Measurements from ENCODE around the gene MOCS1. TPM values are rescaled to one million over a fixed set of nuclear protein-coding genes. Genes with fewer than 3 reads are reported as not detected.

Gene MOCS1
- total and polyA plus RNA-seq, 9 of the 15 experiments (the other 6 are each of a cell fraction or from before 2014, with no cell fraction given), result 0.69 to 12.7 (median 8.7) TPM

DNA sequence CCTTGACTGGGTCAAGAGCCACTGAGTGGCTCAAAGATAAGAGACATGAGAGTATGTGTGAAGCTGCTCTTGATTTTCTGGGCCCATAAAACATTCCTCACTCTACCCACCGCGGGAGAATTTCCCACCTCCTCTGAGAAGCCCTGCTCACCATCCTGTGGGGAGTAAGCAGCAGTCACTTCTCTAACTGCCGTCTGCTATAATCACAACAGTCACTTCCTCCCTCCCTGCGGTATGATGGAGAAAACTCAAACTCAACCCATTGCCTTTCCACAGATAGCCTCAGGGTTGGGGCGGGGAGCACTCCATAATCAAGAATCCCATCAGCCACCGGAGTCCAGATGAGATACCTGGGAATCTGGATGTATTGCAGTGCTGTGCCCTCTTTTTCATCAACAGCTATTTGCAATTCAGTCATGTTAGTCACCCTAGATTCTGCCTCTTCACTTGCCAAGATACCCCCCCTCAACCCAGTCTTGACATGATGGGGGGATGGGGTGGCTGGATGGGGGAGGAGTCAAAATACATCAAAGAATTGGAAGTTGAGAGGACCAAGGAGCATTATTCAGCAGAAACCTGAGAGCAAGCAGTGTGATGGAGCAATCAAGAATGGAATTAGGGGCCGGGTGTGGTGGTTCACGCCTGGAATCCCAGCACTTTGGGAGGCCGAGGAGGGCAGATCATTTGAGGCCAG lies 5.1 kb downstream of the MOCS1 start:
- Histone ChIP-seq H3K9me3 (replicated peaks; ENCODE audit: control insufficient read depth, insufficient read depth, low read depth, low read length) (peaks cover 5% of the 10 kb centered on the region), H3K4me1 (replicated peaks in 1 of 2; ENCODE audit: control insufficient read depth in 2 of 2, insufficient read depth in 2 of 2, low read length in 2 of 2) (peaks cover 5 to 6% of the 10 kb centered on the region in 2 experiments; a peak in 4 of 5 replicates), H3K36me3 (ENCODE audit: control insufficient read depth, insufficient read depth, low read length) (peaks cover 6% of the 10 kb centered on the region; the same call in 1 of the 3 replicates), H3K9me1 (ENCODE audit: control insufficient read depth, insufficient read depth, low read length) (no peaks in the 10 kb centered on the region), H3K4me3 (no peak overlapping the region), H3K79me2 (ENCODE audit: control insufficient read depth, insufficient read depth, low read length) (no peaks in the 10 kb centered on the region), H3K4me2 (ENCODE audit: insufficient read depth, low read length) (no peak overlapping the region), H3K27me3 (ENCODE audit: control insufficient read depth in 2 of 2, insufficient read depth in 2 of 2, low read length in 2 of 2) (peaks cover 0 to 8% of the 10 kb centered on the region in 2 experiments; a peak in 1 of 5 replicates), H3K27ac (ENCODE audit: extremely low read depth, low read depth, low read length) (no peak overlapping the region), H4K20me1 (replicated peaks; ENCODE audit: control insufficient read depth, insufficient read depth, low read length) (no peaks in the 10 kb centered on the region; the same call in 1 of the 2 replicates), H3K9ac (ENCODE audit: insufficient read depth in 1 of 2, low read depth in 2 of 2, low read length in 2 of 2) (no peak overlapping the region), H2AFZ (ENCODE audit: low read depth, low read length) (no peak overlapping the region)
- 5% methylated on average over 9 of the region's 9 CpGs for WGBS (ENCODE audit: insufficient coverage, low coverage, missing lambda C conversion rate)
- FAIRE-seq, result no peak
- intact Hi-C loops (cut with micrococcal nuclease), result no loop called here
- ChIA-PET CTCF (ENCODE audit: low intra/inter-chr PET ratio) (no interaction called here), POLR2A (interaction anchor here (0.6 kb wide), 2 partner anchors 58 to 70 kb away, joined by 3 read pairs; no protein-coding TSS in a partner anchor)
- DNase-seq (ENCODE audit: extremely low read depth in 1 of 4, low spot score in 3 of 4), result no peak
- no peak for ATAC-seq
- in situ Hi-C loops (cut with MboI), result no loop called here
- TF ChIP-seq MTA3 (IDR thresholded peaks at IDR 0.05; ENCODE audit: borderline replicate concordance) (no peak), RHOXF2B (CRISPR knock-in tag; conservative IDR thresholded peaks at IDR 0.05) (no peak), HNRNPH1 (optimal IDR thresholded peaks at IDR 0.05; ENCODE audit: low read depth, low read length) (no peak), DACH1 (IDR thresholded peaks at IDR 0.05; ENCODE audit: partially characterized antibody) (no peak)
- TF ChIP-seq, protein P1, sequence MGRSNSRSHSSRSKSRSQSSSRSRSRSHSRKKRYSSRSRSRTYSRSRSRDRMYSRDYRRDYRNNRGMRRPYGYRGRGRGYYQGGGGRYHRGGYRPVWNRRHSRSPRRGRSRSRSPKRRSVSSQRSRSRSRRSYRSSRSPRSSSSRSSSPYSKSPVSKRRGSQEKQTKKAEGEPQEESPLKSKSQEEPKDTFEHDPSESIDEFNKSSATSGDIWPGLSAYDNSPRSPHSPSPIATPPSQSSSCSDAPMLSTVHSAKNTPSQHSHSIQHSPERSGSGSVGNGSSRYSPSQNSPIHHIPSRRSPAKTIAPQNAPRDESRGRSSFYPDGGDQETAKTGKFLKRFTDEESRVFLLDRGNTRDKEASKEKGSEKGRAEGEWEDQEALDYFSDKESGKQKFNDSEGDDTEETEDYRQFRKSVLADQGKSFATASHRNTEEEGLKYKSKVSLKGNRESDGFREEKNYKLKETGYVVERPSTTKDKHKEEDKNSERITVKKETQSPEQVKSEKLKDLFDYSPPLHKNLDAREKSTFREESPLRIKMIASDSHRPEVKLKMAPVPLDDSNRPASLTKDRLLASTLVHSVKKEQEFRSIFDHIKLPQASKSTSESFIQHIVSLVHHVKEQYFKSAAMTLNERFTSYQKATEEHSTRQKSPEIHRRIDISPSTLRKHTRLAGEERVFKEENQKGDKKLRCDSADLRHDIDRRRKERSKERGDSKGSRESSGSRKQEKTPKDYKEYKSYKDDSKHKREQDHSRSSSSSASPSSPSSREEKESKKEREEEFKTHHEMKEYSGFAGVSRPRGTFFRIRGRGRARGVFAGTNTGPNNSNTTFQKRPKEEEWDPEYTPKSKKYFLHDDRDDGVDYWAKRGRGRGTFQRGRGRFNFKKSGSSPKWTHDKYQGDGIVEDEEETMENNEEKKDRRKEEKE (IDR thresholded peaks at IDR 0.05; ENCODE audit: borderline replicate concordance in 1 of 2, control insufficient read depth in 1 of 2, low read depth in 2 of 2, low read length in 1 of 2), result no peak
- no TSS peak for BruUV-seq (replicated peaks)
